H1 (cell line): ENCODE results near the gene RARRES1. TPM values are rescaled to one million over a fixed set of nuclear protein-coding genes. Genes with fewer than 3 reads are reported as not detected.

ENCODE experiments used
- EP300 ChIP-seq, 2 experiments: IDR thresholded peaks; 1 replicate in 1 of 2; 2 replicates in 1 of 2; pipeline ENCODE4 v1.6.1; 2011 to 2012; ENCODE audit warnings: low read depth in 2 of 2, low read length in 2 of 2, mild to moderate bottlenecking in 2 of 2, borderline replicate concordance in 1 of 2, inconsistent platforms in 1 of 2, moderate library complexity in 1 of 2
- GABPA ChIP-seq: IDR thresholded peaks from 2 replicates; pipeline ENCODE4 v1.6.1; 2011; ENCODE audit warnings: mild to moderate bottlenecking, low read length, moderate library complexity, borderline replicate concordance; ENCODE audit not compliant: insufficient read depth
- SAP30 ChIP-seq: fragments of 300-600 bp; sonication (generic); IDR thresholded peaks from 2 replicates; pipeline ENCODE4 v1.7.1; 2012; ENCODE audit warnings: low read length, moderate library complexity, mild to moderate bottlenecking, inconsistent platforms; ENCODE audit not compliant: insufficient read depth, insufficient replicate concordance
- polyA plus RNA-seq, 7 experiments: library from polyadenylated mRNA; depleted of rRNA in 3 of 7; stranded (reverse) in 5 of 7; unstranded in 2 of 7; fragments of >200 nt in 5 of 7; fragments of 200-250 nt in 2 of 7; gene quantifications; 1 replicate in 5 of 7; 2 replicates in 1 of 7; 4 replicates in 1 of 7; pipeline versions ENCODE4 v1.2.1 to v1.2.3, GENCODE V29; 2011 to 2013; ENCODE audit warnings: missing spikeins in 2 of 7, mixed read lengths in 2 of 7
- total RNA-seq: library from RNA; stranded (reverse); fragmentation: NEBNext Ultra II Directional; extraction: Animal tissue kit (Norgen Biotek cat#: 25700); gene quantifications from 2 replicates; pipeline ENCODE4 v1.2.1, GENCODE V29; 2021

The RARRES1 gene
- total and polyA plus RNA-seq, 2 of the 8 experiments (the other 6 are each of a cell fraction or from before 2014, with no cell fraction given) = 0.26 to 0.71 TPM

DNA sequence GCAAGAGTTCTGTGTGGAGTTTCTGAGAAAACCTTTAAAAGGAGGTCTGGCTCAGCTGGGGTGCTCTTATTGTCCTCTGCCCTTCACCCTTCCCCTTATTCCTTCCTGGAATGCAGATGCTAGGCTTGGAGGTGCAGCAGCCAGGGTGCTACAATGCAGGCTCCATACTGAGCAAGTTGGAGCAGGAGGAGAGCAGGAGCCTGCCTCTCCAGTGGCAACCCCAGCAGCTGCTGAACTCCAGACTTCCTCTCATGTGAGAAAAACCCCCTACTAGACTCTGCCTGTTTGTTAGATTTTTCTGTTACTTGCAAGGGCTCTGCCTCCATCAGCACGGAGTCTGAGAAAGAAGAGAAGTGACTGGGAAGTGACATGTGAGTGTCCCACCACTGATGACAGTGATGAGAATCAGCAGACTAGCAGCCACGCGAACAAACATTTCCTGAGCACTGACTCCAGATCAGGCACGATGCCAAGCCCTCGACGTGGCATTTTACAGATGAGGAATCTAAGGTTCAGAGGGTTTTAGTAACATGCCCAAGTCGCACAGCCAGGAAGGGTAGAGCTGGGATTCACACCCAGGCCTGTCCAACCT, 16.1 kb upstream of the RARRES1 start (continued):
- no peak for TF ChIP-seq GABPA
- no peak for TF ChIP-seq SAP30
- no peak for TF ChIP-seq EP300 (IDR thresholded peaks at IDR 0.05; ENCODE audit: borderline replicate concordance in 1 of 2, low read depth in 2 of 2, low read length in 2 of 2)
